Pancreas (tissue), 10 donors: ENCODE results near the gene IQGAP3. TPM values are rescaled to one million over a fixed set of nuclear protein-coding genes. Genes with fewer than 3 reads are reported as not detected.

ENCODE experiments used
- ATAC-seq, 4 donors: fragments of 200-7000 bp; cut with Tn5 transposase; one replicate each; pipeline versions ENCODE4 v1.8.0 to v1.9.1; 2020; ENCODE audit warnings: mild to moderate bottlenecking in 4 of 4, moderate library complexity in 4 of 4
- DNase-seq, 6 donors: peaks; one replicate each; pipeline ENCODE4 v3.0.0-alpha.2; 2020
- FAIRE-seq: peaks from 2 replicates; lab custom pipeline; 2012; peaks lifted over from hg19 to GRCh38; lab: Jason Lieb, UNC
- H3K27ac ChIP-seq, 4 donors: fragments of 200-600 bp; sonication (generic); 1 replicate in 3 of 4; 2 replicates in 1 of 4; pipeline versions ENCODE4 v1.5.0 to v1.8.0; 2020
- H3K27me3 ChIP-seq, 4 donors: fragments of 200-600 bp; one replicate each; pipeline ENCODE4 v1.8.0; 2021
- H3K36me3 ChIP-seq, 3 donors: fragments of 200-600 bp; sonication (generic) in 1 of 3; one replicate each; pipeline versions ENCODE4 v1.5.0 to v1.8.0; 2020 to 2021
- H3K4me1 ChIP-seq, 3 donors: fragments of 200-600 bp; one replicate each; pipeline ENCODE4 v1.8.0; 2021
- H3K4me3 ChIP-seq, 4 donors: fragments of 200-600 bp; sonication (generic) in 2 of 4; one replicate each; pipeline versions ENCODE4 v1.5.0 to v1.8.0; 2020 to 2021
- H3K9me3 ChIP-seq, 4 donors: fragments of 200-600 bp; one replicate each; pipeline ENCODE4 v1.8.0; 2021
- CTCF ChIP-seq, 4 donors: fragments of 200-600 bp; sonication (generic) in 3 of 4; IDR thresholded peaks; one replicate each; pipeline versions ENCODE4 v1.5.0 to v1.8.0; 2021; ENCODE audit warnings: antibody characterized with exemption in 4 of 4
- WGBS, 2 donors: extraction: QIAGEN DNeasy Blood & Tissue Kit; methylation state at CpG; one replicate each; pipeline ENCODE4 v1.1.7; 2013; 5-methylcytosine and 5-hydroxymethylcytosine counted together
- intact Hi-C, 3 donors: fragments of 100-400 bp; cut with DNase I; formaldehyde crosslinking; loops; one replicate each; pipeline versions ENCODE4 v1.11.1 to v1.14.2; 2022
- polyA plus RNA-seq, 2 donors: library from polyadenylated mRNA; stranded (reverse); fragments of 200-250 nt; gene quantifications; one replicate each; pipeline ENCODE4 v1.2.3, GENCODE V29; 2013
- total RNA-seq, 6 donors: library from RNA; stranded (reverse); fragmentation: NEBNext Ultra II Directional in 4 of 6; extraction: Animal tissue kit (Norgen Biotek cat#: 25700) in 4 of 6; gene quantifications; one replicate each; pipeline versions ENCODE4 v1.2.1 to v1.2.4, GENCODE V29; 2021 to 2023
- donor health status: healthy with polysubstance abuse.
- donor health status: DM: no; HTN: no; CAD: no; lungs with moderate emphysema.
- donor health status: DM: no; HTN: no; CAD: no.
- donor health status: control.
- donor health status: control.
- donor health status: Bipolar disorder and iron deficiency.
- donor health status: DM: yes; HTN: yes; CAD: no.
- donor health status: DM: no; HTN: no; CAD: no.
- donor health status: DM: no; HTN: no; CAD: no.
- donor health status: DM: yes; HTN: yes; CAD: no.

Gene IQGAP3
- total RNA-seq = under 1 TPM in 5 of 6 donors, not detected in 1; 0.04 to 0.90 (median 0.32) TPM
- under 1 TPM; 0.02 to 0.23 TPM for polyA plus RNA-seq

- H3K27ac ChIP-seq = no peak within 1 kb of the TSS
- H3K9me3 ChIP-seq = no peaks in the 10 kb centered on the region
- H3K36me3 ChIP-seq = no peaks in the 10 kb centered on the region
- no peak for TF ChIP-seq CTCF (IDR thresholded peaks at IDR 0.05)
- no peaks in the 10 kb centered on the region for H3K27me3 ChIP-seq
- H3K4me1 ChIP-seq = peaks cover 0 to 9% (median 3%) of the 10 kb centered on the region in 3 donors
- peak; percentile 98 to 99 (median 99) for ATAC-seq
- H3K4me3 ChIP-seq = peak within 1 kb of the TSS in 2 of 4 donors; percentile 11 to 48
- intact Hi-C loops = no loop called here
- peak; percentile 89 to 94 (median 90) for DNase-seq
- WGBS, 2 donors = 1% methylated on average over 38 of the region's 38 CpGs
- no peak for FAIRE-seq
Measured at GRCh38 chr1:156571919-156572662, at the start of gene IQGAP3. IQGAP3 (minus strand) TSS chr1:156572565; CDS start chr1:156572529, 36 bp downstream.

GRCh38 chr1:156619582-156619955 lies 47.2 kb upstream of the IQGAP3 start:
- no peak for TF ChIP-seq CTCF (IDR thresholded peaks at IDR 0.05)
- Histone ChIP-seq H3K4me1 (peaks cover 0 to 5% (median 4%) of the 10 kb centered on the region in 3 donors), H3K36me3 (no peaks in the 10 kb centered on the region), H3K4me3 (no peak overlapping the region), H3K27ac (no peak overlapping the region), H3K9me3 (no peaks in the 10 kb centered on the region), H3K27me3 (peaks cover 0 to 12% (median 4%) of the 10 kb centered on the region in 4 donors)
- DNase-seq (no peak), ATAC-seq (no peak), FAIRE-seq (no peak)
- intact Hi-C loops = no loop called here
- WGBS, 2 donors = 14 to 15% methylated on average over 6 of the region's 6 CpGs

GRCh38 chr1:156618853-156619581 lies 46.7 kb upstream of the IQGAP3 start, which contains the start of gene HAPLN2:
HAPLN2 (plus strand) TSS chr1:156619415; CDS start chr1:156623491, 4,076 bp downstream.
- Histone ChIP-seq H3K27ac (no peak within 1 kb of the TSS), H3K9me3 (no peaks in the 10 kb centered on the region), H3K4me1 (peaks cover 0 to under 1% (median 0%) of the 10 kb centered on the region in 3 donors), H3K4me3 (no peak within 1 kb of the TSS), H3K36me3 (no peaks in the 10 kb centered on the region), H3K27me3 (peaks cover 0 to 7% (median 3%) of the 10 kb centered on the region in 4 donors)
- ATAC-seq (peak in 3 of 4 donors; percentile 48 to 65 (median 55)), DNase-seq (peak in 1 of 6 donors; percentile 36), FAIRE-seq (no peak)
- WGBS, 2 donors = 4 to 5% methylated on average over 7 of the region's 7 CpGs
- peak in 2 of 4 donors; percentile 14 to 16 for TF ChIP-seq CTCF (IDR thresholded peaks at IDR 0.05)
- intact Hi-C loops = no loop called here

GRCh38 chr1:156616463-156616862 lies 44.1 kb upstream of the IQGAP3 start:
- Histone ChIP-seq H3K4me1 (no peaks in the 10 kb centered on the region), H3K27ac (no peak overlapping the region), H3K36me3 (no peaks in the 10 kb centered on the region), H3K27me3 (no peaks in the 10 kb centered on the region), H3K9me3 (no peaks in the 10 kb centered on the region), H3K4me3 (no peak overlapping the region)
- FAIRE-seq = no peak
- intact Hi-C loops = no loop called here
- ATAC-seq = peak in 3 of 4 donors; percentile 28 to 71 (median 32)
- 3 to 6% methylated on average over 5 of the region's 5 CpGs for WGBS, 2 donors
- no peak for DNase-seq
- no peak for TF ChIP-seq CTCF (IDR thresholded peaks at IDR 0.05)
